Measurements from ENCODE around the gene ADAMTS17. TPM values are rescaled to one million over a fixed set of nuclear protein-coding genes. Genes with fewer than 3 reads are reported as not detected.

The ADAMTS17 gene
- total RNA-seq, 1 donor from 2014 or later = 2.3 TPM

DNA sequence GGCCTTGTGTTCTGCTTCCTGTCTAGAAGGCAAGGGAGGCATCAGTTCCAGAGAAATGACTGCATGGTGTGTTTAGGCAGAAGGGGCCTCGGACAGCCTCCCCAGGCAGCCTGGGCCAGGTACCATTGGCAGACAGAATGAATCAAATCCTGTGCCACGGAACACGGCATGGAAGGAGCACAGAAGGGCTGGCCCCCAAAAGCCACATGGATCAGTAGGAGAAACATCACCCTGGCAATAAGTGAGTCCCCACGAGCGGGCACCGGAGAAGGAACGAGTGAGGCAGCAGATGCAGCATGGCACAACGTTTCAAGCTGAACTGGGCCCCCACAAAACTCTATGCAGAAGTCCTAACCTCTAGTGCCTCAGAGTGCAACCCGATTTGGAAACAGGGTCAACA, 223.2 kb downstream of the ADAMTS17 start:
- TF ChIP-seq, protein P1, sequence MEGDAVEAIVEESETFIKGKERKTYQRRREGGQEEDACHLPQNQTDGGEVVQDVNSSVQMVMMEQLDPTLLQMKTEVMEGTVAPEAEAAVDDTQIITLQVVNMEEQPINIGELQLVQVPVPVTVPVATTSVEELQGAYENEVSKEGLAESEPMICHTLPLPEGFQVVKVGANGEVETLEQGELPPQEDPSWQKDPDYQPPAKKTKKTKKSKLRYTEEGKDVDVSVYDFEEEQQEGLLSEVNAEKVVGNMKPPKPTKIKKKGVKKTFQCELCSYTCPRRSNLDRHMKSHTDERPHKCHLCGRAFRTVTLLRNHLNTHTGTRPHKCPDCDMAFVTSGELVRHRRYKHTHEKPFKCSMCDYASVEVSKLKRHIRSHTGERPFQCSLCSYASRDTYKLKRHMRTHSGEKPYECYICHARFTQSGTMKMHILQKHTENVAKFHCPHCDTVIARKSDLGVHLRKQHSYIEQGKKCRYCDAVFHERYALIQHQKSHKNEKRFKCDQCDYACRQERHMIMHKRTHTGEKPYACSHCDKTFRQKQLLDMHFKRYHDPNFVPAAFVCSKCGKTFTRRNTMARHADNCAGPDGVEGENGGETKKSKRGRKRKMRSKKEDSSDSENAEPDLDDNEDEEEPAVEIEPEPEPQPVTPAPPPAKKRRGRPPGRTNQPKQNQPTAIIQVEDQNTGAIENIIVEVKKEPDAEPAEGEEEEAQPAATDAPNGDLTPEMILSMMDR (IDR thresholded peaks at IDR 0.05; ENCODE audit: insufficient read depth, low read length, poor library complexity, severe bottlenecking) = no peak
- DNase-seq (ENCODE audit: low read depth) = no peak
- no peaks in the 10 kb centered on the region for H3K36me3 ChIP-seq (ENCODE audit: control insufficient read depth, insufficient read depth, low read length)
- H3K27me3 ChIP-seq (ENCODE audit: control insufficient read depth, insufficient read depth, low read length) = no peaks in the 10 kb centered on the region
- H3K4me3 ChIP-seq (ENCODE audit: low read depth, low read length) = no peak overlapping the region

DNA sequence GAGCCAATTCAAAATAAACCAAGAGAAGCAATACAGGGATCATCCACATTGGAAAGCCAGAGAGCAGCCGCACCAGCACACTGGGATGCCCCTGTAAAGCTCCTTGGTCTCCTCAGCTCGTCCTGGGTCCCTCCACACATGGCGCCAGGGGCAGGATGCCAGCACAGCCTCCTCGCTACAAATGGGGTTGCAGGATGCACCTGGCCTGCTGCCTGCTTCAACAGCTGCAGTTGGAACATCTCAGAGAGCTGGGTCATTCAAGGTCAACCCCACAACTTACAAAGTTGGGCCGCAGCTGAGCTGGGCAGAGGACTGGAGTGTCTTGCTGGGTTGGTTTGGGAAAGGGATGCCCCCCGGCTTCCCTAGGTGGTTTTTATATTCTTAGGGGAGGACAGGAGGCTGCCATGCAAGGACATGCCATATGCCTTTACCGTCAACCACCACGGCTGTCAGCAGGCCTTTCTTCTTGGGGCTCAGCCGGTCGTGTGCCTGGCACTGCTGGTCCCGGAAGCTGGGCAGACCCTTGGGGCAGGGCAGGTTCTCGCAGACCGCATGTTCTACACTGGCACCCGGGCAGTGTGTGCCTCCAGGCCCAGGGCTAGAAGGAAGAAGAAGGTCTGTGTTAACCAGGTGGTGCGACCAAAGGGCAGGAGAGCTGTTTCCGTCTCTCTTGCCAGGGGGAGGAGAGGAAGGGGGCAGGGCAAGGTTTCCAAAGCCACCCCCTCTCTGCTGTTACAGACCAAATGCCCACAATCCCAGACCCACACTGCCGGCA, 225.2 kb downstream of the ADAMTS17 start:
- H3K4me3 ChIP-seq (ENCODE audit: low read depth, low read length) = no peak overlapping the region
- TF ChIP-seq, protein P1 (IDR thresholded peaks at IDR 0.05; ENCODE audit: insufficient read depth, low read length, poor library complexity, severe bottlenecking) = no peak
- H3K36me3 ChIP-seq (ENCODE audit: control insufficient read depth, insufficient read depth, low read length) = no peaks in the 10 kb centered on the region
- no peaks in the 10 kb centered on the region for H3K27me3 ChIP-seq (ENCODE audit: control insufficient read depth, insufficient read depth, low read length)
- DNase-seq (ENCODE audit: low read depth) = no peak

DNA sequence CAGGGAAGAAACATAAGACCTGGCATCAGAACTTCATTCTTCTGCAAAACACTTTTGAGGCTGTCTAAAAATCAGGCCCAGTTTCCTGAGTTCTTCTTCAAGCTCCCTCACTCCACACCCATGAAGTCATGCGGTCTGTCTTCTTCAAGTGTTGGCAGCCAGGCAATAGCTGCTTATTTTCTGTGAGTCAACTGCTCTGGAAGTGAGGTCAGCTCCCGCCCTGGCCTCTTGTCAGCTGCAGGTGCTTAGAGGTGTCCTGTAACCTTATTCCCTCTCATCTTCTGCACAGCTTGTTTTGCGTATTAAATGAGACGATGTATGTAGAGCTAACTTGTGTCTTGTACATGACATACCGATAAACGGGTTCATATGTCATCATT, 226.1 kb downstream of the ADAMTS17 start:
- DNase-seq (ENCODE audit: low read depth) = no peak
- H3K4me3 ChIP-seq (ENCODE audit: low read depth, low read length) = no peak overlapping the region
- H3K36me3 ChIP-seq (ENCODE audit: control insufficient read depth, insufficient read depth, low read length) = no peaks in the 10 kb centered on the region
- no peaks in the 10 kb centered on the region for H3K27me3 ChIP-seq (ENCODE audit: control insufficient read depth, insufficient read depth, low read length)
- TF ChIP-seq, protein P1 (IDR thresholded peaks at IDR 0.05; ENCODE audit: insufficient read depth, low read length, poor library complexity, severe bottlenecking) = no peak

- TF ChIP-seq, protein P1 (IDR thresholded peaks at IDR 0.05; ENCODE audit: insufficient read depth, low read length, poor library complexity, severe bottlenecking) = no peak
- Histone ChIP-seq H3K36me3 (ENCODE audit: control insufficient read depth, insufficient read depth, low read length) (no peaks in the 10 kb centered on the region), H3K4me3 (ENCODE audit: low read depth, low read length) (no peak overlapping the region), H3K27me3 (ENCODE audit: control insufficient read depth, insufficient read depth, low read length) (no peaks in the 10 kb centered on the region)
- DNase-seq (ENCODE audit: low read depth) = no peak
These were observed 226.6 kb downstream of the ADAMTS17 start for GRCh38 chr15:100115066-100115710.

DNA sequence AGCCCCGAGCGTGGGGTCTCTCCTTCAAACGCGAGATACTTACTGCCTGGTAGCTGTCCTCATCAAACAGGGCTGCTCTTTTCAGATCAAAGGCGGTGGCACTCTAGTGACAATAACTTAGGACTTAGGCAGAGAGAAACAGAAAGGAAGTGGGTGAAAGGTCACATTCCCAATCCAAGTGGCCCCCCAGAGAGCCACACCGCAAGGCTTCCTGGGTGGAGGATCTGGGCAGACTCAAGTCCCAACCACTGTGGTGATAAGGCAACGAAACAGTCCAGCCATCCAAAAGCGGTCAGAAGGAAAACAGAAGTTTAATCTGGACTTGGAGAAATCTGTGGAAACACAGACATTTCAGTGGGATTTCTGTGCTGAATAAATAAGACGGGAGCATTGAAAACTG, 227.2 kb downstream of the ADAMTS17 start:
- TF ChIP-seq, protein P1 (IDR thresholded peaks at IDR 0.05; ENCODE audit: insufficient read depth, low read length, poor library complexity, severe bottlenecking) = no peak
- H3K27me3 ChIP-seq (ENCODE audit: control insufficient read depth, insufficient read depth, low read length) = no peaks in the 10 kb centered on the region
- no peaks in the 10 kb centered on the region for H3K36me3 ChIP-seq (ENCODE audit: control insufficient read depth, insufficient read depth, low read length)
- H3K4me3 ChIP-seq (ENCODE audit: low read depth, low read length) = no peak overlapping the region
- DNase-seq (ENCODE audit: low read depth) = no peak
